H1 (cell line): ENCODE measurements around the gene GLDC. TPM values are rescaled to one million over a fixed set of nuclear protein-coding genes. Genes with fewer than 3 reads are reported as not detected.

Experiments used
- CTCF ChIA-PET: fragments of 300-600 bp; sonication (Branson Sonifier 250); formaldehyde crosslinking; loops from one replicate; lab custom pipeline; 2021; ENCODE audit not compliant: partially characterized antibody; lab: Charles Lee
- POLR2A ChIA-PET: fragments of 300-600 bp; sonication (Branson Sonifier 250); formaldehyde crosslinking; loops from one replicate; lab custom pipeline; 2021; ENCODE audit warnings: inconsistent platforms; ENCODE audit not compliant: partially characterized antibody; lab: Charles Lee
- DNase-seq, 2 experiments: peaks; one replicate each; pipeline versions ENCODE4 v3.0.0 to v3.0.0-alpha.2; 2010 to 2022; ENCODE audit warnings: low spot score in 2 of 2, low read depth in 1 of 2, mixed read lengths in 1 of 2
- FAIRE-seq: peaks from 2 replicates; lab custom pipeline; 2011; peaks lifted over from hg19 to GRCh38; lab: Jason Lieb, UNC
- H2AFZ ChIP-seq: 2 replicates; pipeline ENCODE4 v1.8.1; 2012; ENCODE audit warnings: low read length, inconsistent platforms
- H2AK5ac ChIP-seq: 2 replicates; pipeline ENCODE4 v1.6.1; 2013; ENCODE audit warnings: low read depth, low read length
- H2BK120ac ChIP-seq: replicated peaks from 2 replicates; pipeline ENCODE3; 2013; ENCODE audit warnings: low read depth, low read length, inconsistent platforms
- H2BK12ac ChIP-seq: 2 replicates; pipeline ENCODE4 v1.6.1; 2013; ENCODE audit warnings: low read depth, low read length
- H2BK15ac ChIP-seq: 2 replicates; pipeline ENCODE4 v1.6.1; 2013; ENCODE audit warnings: low read length
- H2BK20ac ChIP-seq: 2 replicates; pipeline ENCODE4 v1.6.1; 2013; ENCODE audit warnings: low read length
- H2BK5ac ChIP-seq: 2 replicates; pipeline ENCODE4 v1.6.1; 2013; ENCODE audit warnings: low read depth, low read length
- H3K14ac ChIP-seq: 2 replicates; pipeline ENCODE4 v1.6.1; 2013; ENCODE audit warnings: inconsistent platforms; ENCODE audit not compliant: insufficient read length
- H3K18ac ChIP-seq: 2 replicates; pipeline ENCODE4 v1.6.1; 2013; ENCODE audit warnings: low read length; ENCODE audit errors: extremely low read depth
- H3K23ac ChIP-seq: 2 replicates; pipeline ENCODE4 v1.6.1; 2013; ENCODE audit warnings: inconsistent platforms; ENCODE audit not compliant: insufficient read length
- H3K23me2 ChIP-seq: 2 replicates; pipeline ENCODE4 v1.6.1; 2013; ENCODE audit warnings: low read depth, low read length
- H3K27ac ChIP-seq: 2 replicates; pipeline ENCODE4 v1.6.1; 2011; ENCODE audit warnings: low read depth, low read length, inconsistent platforms
- H3K27me3 ChIP-seq, 4 experiments: replicated peaks in 1 of 4; 1 replicate in 1 of 4; 2 replicates in 3 of 4; pipeline versions ENCODE4 v1.6.1 to v1.8.1; 2011 to 2013; ENCODE audit warnings: low read length in 3 of 4, mild to moderate bottlenecking in 3 of 4, inconsistent platforms in 2 of 4, mixed read lengths in 2 of 4, moderate library complexity in 1 of 4; ENCODE audit not compliant: control insufficient read depth in 3 of 4, insufficient read depth in 3 of 4; ENCODE audit errors: extremely low read depth in 1 of 4
- H3K36me3 ChIP-seq, 4 experiments: 2 replicates each; pipeline versions ENCODE4 v1.6.1 to v1.8.1; 2011 to 2013; ENCODE audit warnings: mild to moderate bottlenecking in 4 of 4, low read length in 3 of 4, moderate library complexity in 2 of 4, control low read depth in 1 of 4, inconsistent platforms in 1 of 4; ENCODE audit not compliant: insufficient read depth in 4 of 4, control insufficient read depth in 2 of 4
- H3K4ac ChIP-seq: replicated peaks from 2 replicates; pipeline ENCODE3; 2013; ENCODE audit warnings: low read length, low read depth, mixed read lengths, inconsistent platforms; ENCODE audit not compliant: insufficient read length
- H3K4me1 ChIP-seq, 4 experiments: replicated peaks in 1 of 4; 1 replicate in 1 of 4; 2 replicates in 3 of 4; pipeline versions ENCODE4 v1.6.1 to v1.8.1; 2011 to 2013; ENCODE audit warnings: low read length in 3 of 4, inconsistent platforms in 2 of 4, mixed read lengths in 1 of 4; ENCODE audit not compliant: insufficient read depth in 4 of 4, control insufficient read depth in 3 of 4
- H3K4me2 ChIP-seq, 2 experiments: 2 replicates each; pipeline versions ENCODE4 v1.6.1 to v1.8.1; 2011 to 2013; ENCODE audit warnings: low read depth in 2 of 2, low read length in 2 of 2, control low read depth in 1 of 2, inconsistent platforms in 1 of 2, mild to moderate bottlenecking in 1 of 2; ENCODE audit not compliant: insufficient read depth in 1 of 2
- H3K4me3 ChIP-seq, 4 experiments: fragments of 200-600, 300-600 bp in 1 of 4; sonication (generic), shearing (Covaris generic), sonication (Bioruptor Twin) in 1 of 4; 2 replicates each; pipeline versions ENCODE4 v1.5.1 to v1.8.1; 2011 to 2016; ENCODE audit warnings: low read length in 4 of 4, low read depth in 3 of 4, control low read depth in 2 of 4, inconsistent platforms in 2 of 4, mild to moderate bottlenecking in 2 of 4, mixed read lengths in 1 of 4, moderate library complexity in 1 of 4; ENCODE audit not compliant: insufficient read depth in 2 of 4; ENCODE audit errors: extremely low read depth in 1 of 4
- H3K56ac ChIP-seq: replicated peaks from 2 replicates; pipeline ENCODE3; 2013; ENCODE audit warnings: low read depth, mild to moderate bottlenecking, mixed read lengths, low read length, inconsistent platforms; ENCODE audit not compliant: insufficient read length
- H3K79me1 ChIP-seq: 2 replicates; pipeline ENCODE4 v1.6.1; 2013; ENCODE audit warnings: low read depth, low read length, control low read depth
- H3K79me2 ChIP-seq, 2 experiments: 2 replicates each; pipeline versions ENCODE4 v1.6.1 to v1.8.1; 2012 to 2013; ENCODE audit warnings: low read length in 2 of 2, mild to moderate bottlenecking in 2 of 2, inconsistent platforms in 1 of 2; ENCODE audit not compliant: insufficient read depth in 2 of 2, control insufficient read depth in 1 of 2
- H3K9ac ChIP-seq, 4 experiments: replicated peaks in 1 of 4; 1 replicate in 1 of 4; 2 replicates in 3 of 4; pipeline versions ENCODE4 v1.6.1 to v1.8.1; 2011 to 2013; ENCODE audit warnings: low read depth in 3 of 4, low read length in 3 of 4, control low read depth in 2 of 4, mild to moderate bottlenecking in 2 of 4, moderate library complexity in 2 of 4, inconsistent platforms in 1 of 4; ENCODE audit errors: extremely low read depth in 1 of 4
- H3K9me3 ChIP-seq, 2 experiments: 2 replicates each; pipeline versions ENCODE4 v1.6.1 to v1.8.1; 2012 to 2013; ENCODE audit warnings: mild to moderate bottlenecking in 2 of 2, moderate library complexity in 2 of 2, control low read depth in 1 of 2, inconsistent platforms in 1 of 2, low read depth in 1 of 2, low read length in 1 of 2, mixed read lengths in 1 of 2; ENCODE audit not compliant: insufficient read depth in 2 of 2
- H4K20me1 ChIP-seq, 2 experiments: replicated peaks in 1 of 2; 2 replicates each; pipeline versions ENCODE3 to v1.8.1; 2011 to 2013; ENCODE audit warnings: inconsistent platforms in 2 of 2, low read length in 2 of 2, mild to moderate bottlenecking in 1 of 2; ENCODE audit not compliant: insufficient read depth in 2 of 2, control insufficient read depth in 1 of 2
- H4K5ac ChIP-seq: 2 replicates; pipeline ENCODE4 v1.6.1; 2013; ENCODE audit warnings: low read length, low read depth, mixed read lengths, inconsistent platforms; ENCODE audit not compliant: insufficient read length
- H4K8ac ChIP-seq: 2 replicates; pipeline ENCODE4 v1.8.0; 2013; ENCODE audit warnings: mild to moderate bottlenecking, moderate library complexity, low read length, inconsistent platforms; ENCODE audit not compliant: insufficient read depth; ENCODE audit errors: extremely low read depth
- H4K91ac ChIP-seq: replicated peaks from 2 replicates; pipeline ENCODE3; 2013; ENCODE audit warnings: low read length, mixed read lengths, inconsistent platforms; ENCODE audit not compliant: insufficient read length
- CEBPB ChIP-seq: IDR thresholded peaks from 2 replicates; pipeline ENCODE4 v1.6.1; 2012; ENCODE audit warnings: low read depth, low read length
- CHD1 ChIP-seq: IDR thresholded peaks from 2 replicates; pipeline ENCODE4 v1.6.1; 2012; ENCODE audit warnings: low read depth, low read length, improper control_type of control experiment
- E2F6 ChIP-seq: IDR thresholded peaks from 2 replicates; pipeline ENCODE4 v1.6.1; 2012; ENCODE audit warnings: inconsistent platforms
- KDM5A ChIP-seq: fragments of 200-600 bp; IDR thresholded peaks from 2 replicates; pipeline ENCODE4 v1.7.1; 2012; ENCODE audit warnings: mild to moderate bottlenecking, low read length, inconsistent platforms, mixed read lengths
- NRF1 ChIP-seq: IDR thresholded peaks from 2 replicates; pipeline ENCODE4 v1.6.1; 2011; ENCODE audit warnings: mild to moderate bottlenecking, low read depth, low read length, improper control_type of control experiment
- POLR2AphosphoS5 ChIP-seq: IDR thresholded peaks from 2 replicates; pipeline ENCODE4 v1.6.1; 2011; ENCODE audit warnings: low read depth, low read length
- RAD21 ChIP-seq, 2 experiments: IDR thresholded peaks in 1 of 2; conservative IDR thresholded peaks in 1 of 2; 2 replicates each; pipeline ENCODE4 v1.6.1; 2011; ENCODE audit warnings: low read depth in 2 of 2, low read length in 2 of 2, improper control_type of control experiment in 1 of 2, inconsistent platforms in 1 of 2, mild to moderate bottlenecking in 1 of 2, moderate library complexity in 1 of 2
- RNF2 ChIP-seq: fragments of 200-900, 300-1000 bp; sonication (generic); IDR thresholded peaks from 2 replicates; pipeline ENCODE4 v1.7.1; 2016; ENCODE audit warnings: borderline replicate concordance, low read depth, mild to moderate bottlenecking, antibody characterized with exemption, low read length; ENCODE audit not compliant: poor library complexity, severe bottlenecking; ENCODE audit errors: missing control alignments
- SAP30 ChIP-seq: fragments of 300-600 bp; sonication (generic); IDR thresholded peaks from 2 replicates; pipeline ENCODE4 v1.7.1; 2012; ENCODE audit warnings: low read length, moderate library complexity, mild to moderate bottlenecking, inconsistent platforms; ENCODE audit not compliant: insufficient read depth, insufficient replicate concordance
- TAF7 ChIP-seq: optimal IDR thresholded peaks from 2 replicates; pipeline ENCODE3; 2011; ENCODE audit warnings: low read depth, mild to moderate bottlenecking, inconsistent platforms, low read length, moderate library complexity, borderline replicate concordance
- TEAD4 ChIP-seq: IDR thresholded peaks from 2 replicates; pipeline ENCODE4 v1.6.1; 2012; ENCODE audit warnings: low read depth, low read length, inconsistent platforms, mixed read lengths
- ZNF274 ChIP-seq: IDR thresholded peaks from 2 replicates; pipeline ENCODE4 v1.7.0; 2012; ENCODE audit warnings: low read length, borderline replicate concordance; ENCODE audit errors: extremely low read depth
- WGBS, 2 experiments: shearing (Covaris generic) in 1 of 2; methylation state at CpG; one replicate each; pipeline versions ENCODE4 v1.1.6 to v1.1.7; 2013 to 2015; ENCODE audit warnings: low lambda C conversion rate in 2 of 2, mixed read lengths in 2 of 2, inconsistent platforms in 1 of 2, low coverage in 1 of 2, missing lambda C conversion rate in 1 of 2; ENCODE audit not compliant: insufficient replicate concordance in 2 of 2, insufficient coverage in 1 of 2, insufficient read length in 1 of 2; ENCODE audit errors: extremely low coverage in 1 of 2, missing lambda C conversion rate in 1 of 2; 5-methylcytosine and 5-hydroxymethylcytosine counted together
- polyA plus RNA-seq, 7 experiments: library from polyadenylated mRNA; depleted of rRNA in 3 of 7; stranded (reverse) in 5 of 7; unstranded in 2 of 7; fragments of >200 nt in 5 of 7; fragments of 200-250 nt in 2 of 7; gene quantifications; 1 replicate in 5 of 7; 2 replicates in 1 of 7; 4 replicates in 1 of 7; pipeline versions ENCODE4 v1.2.1 to v1.2.3, GENCODE V29; 2011 to 2013; ENCODE audit warnings: missing spikeins in 2 of 7, mixed read lengths in 2 of 7
- total RNA-seq: library from RNA; stranded (reverse); fragmentation: NEBNext Ultra II Directional; extraction: Animal tissue kit (Norgen Biotek cat#: 25700); gene quantifications from 2 replicates; pipeline ENCODE4 v1.2.1, GENCODE V29; 2021

GLDC gene
- total and polyA plus RNA-seq, 2 of the 8 experiments (the other 6 are each of a cell fraction or from before 2014, with no cell fraction given) = 48.8 to 101 TPM

DNA sequence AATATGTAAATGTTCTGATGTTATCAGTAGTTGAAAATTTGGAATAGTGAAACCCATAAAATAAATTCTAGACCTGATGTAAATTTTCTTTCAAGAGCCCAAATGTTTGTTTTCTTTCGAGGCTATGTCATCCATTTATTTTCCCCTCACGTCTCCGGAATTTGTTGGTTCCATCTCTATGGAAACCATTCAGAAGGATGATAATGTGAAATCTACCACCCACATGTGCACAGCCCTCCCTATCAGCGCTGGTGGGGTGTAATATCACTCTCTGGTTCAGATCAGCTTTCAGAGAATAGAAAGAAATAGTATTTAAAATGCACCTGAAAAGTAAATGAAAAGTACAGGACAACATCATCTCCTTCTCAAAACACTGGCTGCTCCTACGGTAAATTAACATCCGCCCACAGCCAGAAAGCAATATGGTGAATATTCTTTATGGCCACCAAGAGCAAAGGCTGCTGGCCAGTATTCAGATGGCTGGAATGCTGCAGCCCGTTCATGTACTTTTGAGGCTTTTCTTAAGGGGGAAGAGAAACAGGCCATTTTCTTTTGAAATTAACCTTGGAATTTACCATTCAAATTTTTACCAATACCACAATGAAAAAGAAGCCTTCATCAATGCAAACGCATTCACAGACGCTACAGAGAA is 28.5 kb downstream of the GLDC start:
- no peak overlapping the region for H3K56ac ChIP-seq
- H3K9me3 ChIP-seq = peaks cover 0 to under 1% of the 10 kb centered on the region in 2 experiments; a peak in 1 of 4 replicates
- no peak overlapping the region for H2BK5ac ChIP-seq
- no peak overlapping the region for H2BK20ac ChIP-seq
- no peak overlapping the region for H2BK120ac ChIP-seq
- H3K36me3 ChIP-seq = peaks cover 0 to 7% (median 1%) of the 10 kb centered on the region in 4 experiments; a peak in 5 of 8 replicates
- no peak overlapping the region for H2AK5ac ChIP-seq
- H2BK15ac ChIP-seq = no peak overlapping the region
- H3K9ac ChIP-seq = no peak overlapping the region
- no peaks in the 10 kb centered on the region for H4K20me1 ChIP-seq
- H3K79me2 ChIP-seq = no peaks in the 10 kb centered on the region
- no peaks in the 10 kb centered on the region; the same call in 1 of the 2 replicates for H3K23me2 ChIP-seq
- no peak overlapping the region for H3K4ac ChIP-seq
- H3K4me1 ChIP-seq = peaks cover 0 to 3% (median under 1%) of the 10 kb centered on the region in 4 experiments; a peak in 1 of 7 replicates
- no peak overlapping the region for H3K4me3 ChIP-seq
- H2BK12ac ChIP-seq = no peak overlapping the region
- no peak overlapping the region for H4K8ac ChIP-seq
- no peak for FAIRE-seq
- no peak overlapping the region for H3K18ac ChIP-seq
- H3K23ac ChIP-seq = no peak overlapping the region
- CTCF ChIA-PET = interaction anchor here (0.6 to 1.0 kb wide), 2 partner anchors 50 to 570 kb away, joined by 3 to 4 read pairs; no protein-coding TSS in a partner anchor
- WGBS, 2 experiments = 87% methylated on average over 9 of the region's 9 CpGs; no CpG with 5 or more reads in 1 of the 2 experiments
- H3K27ac ChIP-seq = no peak overlapping the region
- no peak overlapping the region for H4K5ac ChIP-seq
- no peak overlapping the region for H2AFZ ChIP-seq
- no peak for DNase-seq
- POLR2A ChIA-PET = no interaction called here
- no peak overlapping the region for H3K4me2 ChIP-seq
- no peaks in the 10 kb centered on the region for H3K27me3 ChIP-seq
- H3K79me1 ChIP-seq = no peaks in the 10 kb centered on the region
- no peak overlapping the region for H4K91ac ChIP-seq
- no peak overlapping the region for H3K14ac ChIP-seq
- TF ChIP-seq CEBPB (no peak), SAP30 (no peak), POLR2AphosphoS5 (no peak), NRF1 (no peak), RAD21 (IDR thresholded peaks at IDR 0.05 in 1 of 2, conservative IDR thresholded peaks at IDR 0.05 in 1 of 2; ENCODE audit: low read depth in 2 of 2, low read length in 2 of 2) (no peak), KDM5A (no peak), ZNF274 (no peak), TEAD4 (no peak), CHD1 (no peak), E2F6 (no peak), RNF2 (no peak), TAF7 (no peak)
